HG02970 (cell line): Measurements from ENCODE around the gene RECK.

Experiments used
- ATAC-seq: cut with Tn5 transposase; IDR thresholded peaks from one replicate; pipeline ENCODE4 v1.9.1; 2021; ENCODE audit warnings: mild to moderate bottlenecking, moderate library complexity, moderate number of reproducible peaks; ENCODE audit not compliant: unreplicated experiment, low FRiP score

Gene RECK

GRCh38 chr9:36169708-36170107, 133.0 kb downstream of the RECK start:
- ATAC-seq = no peak

GRCh38 chr9:36170531-36170930, 133.8 kb downstream of the RECK start:
- no peak for ATAC-seq

GRCh38 chr9:36173861-36174260, 137.1 kb downstream of the RECK start:
- no peak for ATAC-seq
